DOHH2 (cell line): Measurements from ENCODE around the gene DNER.

Experiments
- H3F3A ChIP-seq: fragments of 200-600 bp; sonication (generic), shearing (Covaris generic); 2 replicates; pipeline ENCODE4 v1.6.0; 2016; ENCODE audit warnings: antibody characterized with exemption, mild to moderate bottlenecking; ENCODE audit not compliant: control insufficient read depth, insufficient read depth
- H3K27ac ChIP-seq: fragments of 200-600 bp; sonication (generic); 2 replicates; pipeline ENCODE4 v1.5.1; 2014; ENCODE audit warnings: low read depth, mild to moderate bottlenecking, low read length, moderate library complexity
- H3K27me3 ChIP-seq: fragments of 200-600 bp; sonication (generic); 2 replicates; pipeline ENCODE4 v1.6.1; 2014; ENCODE audit warnings: mild to moderate bottlenecking, low read length, mixed read lengths; ENCODE audit not compliant: control insufficient read depth
- H3K36me3 ChIP-seq: fragments of 200-600 bp; sonication (generic); 2 replicates; pipeline ENCODE4 v1.6.1; 2014; ENCODE audit warnings: mild to moderate bottlenecking, low read length, moderate library complexity, mixed read lengths; ENCODE audit not compliant: control insufficient read depth
- H3K4me1 ChIP-seq: fragments of 200-600 bp; sonication (generic); 2 replicates; pipeline ENCODE4 v1.6.1; 2014; ENCODE audit warnings: mild to moderate bottlenecking, low read length, mixed read lengths; ENCODE audit not compliant: control insufficient read depth
- H3K4me2 ChIP-seq: fragments of 200-600 bp; sonication (generic); 2 replicates; pipeline ENCODE4 v1.6.0; 2014; ENCODE audit warnings: mild to moderate bottlenecking, low read length, moderate library complexity
- H3K4me3 ChIP-seq: fragments of 200-600 bp; sonication (generic); 2 replicates; pipeline ENCODE4 v1.5.1; 2014; ENCODE audit warnings: mild to moderate bottlenecking, low read length, mixed read lengths
- H3K79me2 ChIP-seq: fragments of 200-600 bp; sonication (generic); 2 replicates; pipeline ENCODE4 v1.6.1; 2014; ENCODE audit warnings: mild to moderate bottlenecking, low read length, mixed read lengths; ENCODE audit not compliant: control insufficient read depth
- H3K9me2 ChIP-seq: fragments of 200-600 bp; sonication (generic); replicated peaks from 2 replicates; pipeline ENCODE4 v1.6.1; 2014; ENCODE audit warnings: mild to moderate bottlenecking, low read length, mixed read lengths; ENCODE audit not compliant: control insufficient read depth
- H3K9me3 ChIP-seq: fragments of 200-600 bp; sonication (generic); 2 replicates; pipeline ENCODE4 v1.6.1; 2014; ENCODE audit warnings: antibody characterized with exemption, low read length, mixed read lengths; ENCODE audit not compliant: control insufficient read depth, insufficient read depth
- H4K20me1 ChIP-seq: fragments of 200-600 bp; sonication (generic); 2 replicates; pipeline ENCODE4 v1.6.0; 2014; ENCODE audit warnings: low read depth, mild to moderate bottlenecking, antibody characterized with exemption, low read length, moderate library complexity; ENCODE audit not compliant: control insufficient read depth, insufficient read depth
- CTCF ChIP-seq: fragments of 200-600 bp; sonication (generic); IDR thresholded peaks from one replicate; pipeline ENCODE4 v1.5.1; 2014; ENCODE audit warnings: antibody characterized with exemption, mild to moderate bottlenecking, low read depth, low read length; ENCODE audit not compliant: poor library complexity, severe bottlenecking
- EZH2phosphoT487 ChIP-seq: fragments of 200-600 bp; sonication (generic); IDR thresholded peaks from 2 replicates; pipeline ENCODE4 v1.6.1; 2017; ENCODE audit warnings: borderline replicate concordance, mild to moderate bottlenecking, antibody characterized with exemption, low read length, moderate library complexity, mixed read lengths

Gene DNER

DNA sequence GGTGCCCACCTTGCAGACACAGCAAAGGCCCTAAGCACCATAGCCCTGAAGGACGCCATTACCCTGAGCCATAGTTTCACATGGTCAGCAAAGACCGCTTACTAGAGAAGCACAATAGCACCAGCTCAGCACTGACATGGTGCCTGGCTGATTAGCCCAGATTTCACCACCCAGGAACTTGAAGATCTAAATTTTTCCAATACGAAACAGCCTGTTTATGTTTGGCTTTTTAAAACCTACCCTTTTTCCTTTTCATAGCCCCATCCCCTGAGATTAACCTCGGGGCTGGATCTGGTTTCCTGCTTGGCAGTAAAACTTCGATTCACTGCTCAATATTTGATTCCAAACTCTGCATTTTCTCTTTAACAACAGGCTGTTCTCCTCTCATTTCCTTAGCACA, 284.8 kb downstream of the DNER start:
- no peaks in the 10 kb centered on the region for H3F3A ChIP-seq
- no peaks in the 10 kb centered on the region for H4K20me1 ChIP-seq
- TF ChIP-seq CTCF (no peak), EZH2phosphoT487 (no peak)
- no peaks in the 10 kb centered on the region for H3K4me1 ChIP-seq
- no peaks in the 10 kb centered on the region for H3K36me3 ChIP-seq
- no peaks in the 10 kb centered on the region for H3K79me2 ChIP-seq
- H3K4me3 ChIP-seq = no peak overlapping the region
- H3K4me2 ChIP-seq = no peak overlapping the region
- H3K9me2 ChIP-seq = no peaks in the 10 kb centered on the region
- H3K27ac ChIP-seq = no peak overlapping the region
- no peaks in the 10 kb centered on the region; the same call in none of the 2 replicates for H3K27me3 ChIP-seq
- no peaks in the 10 kb centered on the region for H3K9me3 ChIP-seq

- H3K79me2 ChIP-seq = no peaks in the 10 kb centered on the region
- no peak overlapping the region for H3K4me2 ChIP-seq
- H3K36me3 ChIP-seq = no peaks in the 10 kb centered on the region
- H3K9me3 ChIP-seq = no peaks in the 10 kb centered on the region
- H3F3A ChIP-seq = 0 out of 2 replicates have a peak, but pooled peaks cover 3% of the 10 kb centered on the region
- no peaks in the 10 kb centered on the region for H3K27me3 ChIP-seq
- TF ChIP-seq EZH2phosphoT487 = no peak
- TF ChIP-seq CTCF = no peak
- no peaks in the 10 kb centered on the region for H4K20me1 ChIP-seq
- H3K9me2 ChIP-seq = no peaks in the 10 kb centered on the region
- H3K27ac ChIP-seq = no peak overlapping the region
- H3K4me3 ChIP-seq = no peak overlapping the region
- peaks cover 5% of the 10 kb centered on the region for H3K4me1 ChIP-seq
These were observed 287.9 kb downstream of the DNER start for GRCh38 chr2:229426464-229426863.

DNA sequence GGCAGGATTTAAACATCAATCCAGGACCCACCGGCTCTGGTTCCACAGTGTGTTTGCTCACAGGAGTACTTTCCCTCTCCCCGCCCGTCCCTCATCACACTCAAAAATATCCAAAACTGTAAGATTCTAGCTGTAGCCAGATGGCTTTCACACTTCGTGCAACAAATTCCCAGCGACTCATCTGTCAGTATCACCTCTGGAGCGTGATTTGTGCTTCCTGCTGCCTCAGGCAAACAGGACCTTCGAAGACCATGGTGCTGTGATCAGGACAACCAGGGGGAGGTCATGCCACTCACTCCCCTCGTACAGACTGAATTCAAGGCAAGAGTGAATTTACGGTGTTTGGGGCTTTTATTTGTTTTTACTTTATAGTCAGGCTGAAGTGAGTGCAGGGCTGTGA, 288.8 kb downstream of the DNER start:
- Histone ChIP-seq H3K9me2 (no peaks in the 10 kb centered on the region), H3K27ac (no peak overlapping the region), H3F3A (0 out of 2 replicates have a peak, but pooled peaks cover 3% of the 10 kb centered on the region), H3K4me3 (no peak overlapping the region), H3K4me2 (no peak overlapping the region), H3K79me2 (no peaks in the 10 kb centered on the region), H3K4me1 (peaks cover 5% of the 10 kb centered on the region), H3K36me3 (no peaks in the 10 kb centered on the region), H3K27me3 (no peaks in the 10 kb centered on the region), H4K20me1 (no peaks in the 10 kb centered on the region), H3K9me3 (no peaks in the 10 kb centered on the region)
- TF ChIP-seq CTCF = no peak
- no peak for TF ChIP-seq EZH2phosphoT487
